ENCODE results near the gene SZRD1.

The SZRD1 gene

GRCh38 chr1:16392740-16393569 is 25.9 kb downstream of the SZRD1 start (continued):
- TF ChIP-seq ZC3H10 (CRISPR knock-in tag; IDR thresholded peaks at IDR 0.05) (no peak), PATZ1 (CRISPR knock-in tag; IDR thresholded peaks at IDR 0.05; ENCODE audit: borderline replicate concordance) (no peak), ZFP3 (CRISPR knock-in tag; IDR thresholded peaks at IDR 0.05) (no peak), ZFP30 (CRISPR knock-in tag; IDR thresholded peaks at IDR 0.05) (no peak), POU6F1 (CRISPR knock-in tag; IDR thresholded peaks at IDR 0.05; ENCODE audit: borderline replicate concordance, low read depth) (no peak), RARB (CRISPR knock-in tag; IDR thresholded peaks at IDR 0.05) (no peak), CSDC2 (CRISPR knock-in tag; IDR thresholded peaks at IDR 0.05) (no peak), BACH2 (CRISPR knock-in tag; IDR thresholded peaks at IDR 0.05; ENCODE audit: borderline replicate concordance) (no peak), ZNF8 (CRISPR knock-in tag; IDR thresholded peaks at IDR 0.05) (no peak)

DNA sequence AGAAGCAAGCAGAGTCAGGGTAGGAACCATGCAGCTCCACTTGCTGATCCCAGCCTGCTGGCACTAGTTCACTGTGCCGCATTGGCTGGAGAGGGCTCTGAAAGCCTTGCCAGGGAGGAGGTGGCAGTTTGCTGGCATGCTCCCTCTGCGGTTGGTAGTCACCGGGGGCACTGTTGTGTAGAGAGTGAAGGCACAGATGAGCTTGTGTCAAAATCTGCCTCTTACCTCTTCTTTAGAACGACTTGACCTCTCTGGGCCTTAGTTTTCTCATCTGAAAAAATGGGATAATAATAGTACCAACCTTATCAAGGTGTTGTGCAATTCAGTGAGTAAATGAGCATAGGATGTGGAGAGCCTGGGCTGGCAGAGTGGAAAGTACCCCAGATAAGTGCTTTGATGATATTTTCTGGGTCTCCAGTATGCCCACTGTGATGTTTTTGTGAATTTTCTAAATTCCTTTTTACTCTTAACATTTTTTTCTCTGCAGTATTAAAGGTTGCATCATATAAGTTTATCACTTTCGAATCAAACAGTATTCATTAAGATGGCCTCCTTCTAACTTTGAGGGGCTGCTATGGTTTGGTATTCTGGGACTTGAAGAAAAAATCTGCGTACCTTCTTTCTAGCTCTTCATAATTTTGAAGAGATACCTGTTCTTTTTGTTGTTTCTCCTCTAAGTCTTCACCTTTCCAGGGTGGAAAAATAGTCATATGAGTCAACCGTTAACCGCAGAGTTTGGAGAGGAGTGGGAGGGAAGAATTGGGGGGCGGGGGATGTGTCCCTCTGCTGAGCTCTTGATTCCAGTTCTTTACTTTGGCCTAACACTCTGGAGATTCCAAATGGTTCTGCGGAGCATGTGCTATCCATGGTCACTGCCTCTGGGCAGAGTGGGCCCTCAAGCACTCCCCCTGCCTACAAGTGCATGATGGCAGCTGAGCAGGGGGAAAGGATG is 26.8 kb downstream of the SZRD1 start:
- no peak for ATAC-seq

More for the DNA sequence above, 26.8 kb downstream of the SZRD1 start:
- TF ChIP-seq CSRNP3 (CRISPR knock-in tag; IDR thresholded peaks at IDR 0.05), result no peak
- no peak for TF ChIP-seq BACH2 (CRISPR knock-in tag; IDR thresholded peaks at IDR 0.05; ENCODE audit: borderline replicate concordance)
- TF ChIP-seq ZC3H10 (CRISPR knock-in tag; IDR thresholded peaks at IDR 0.05), result no peak
- no peak for TF ChIP-seq OSR1 (CRISPR knock-in tag; IDR thresholded peaks at IDR 0.05)
- no peak for TF ChIP-seq TOX (CRISPR knock-in tag; IDR thresholded peaks at IDR 0.05; ENCODE audit: borderline replicate concordance)
- TF ChIP-seq GLIS3 (CRISPR knock-in tag; IDR thresholded peaks at IDR 0.05), result no peak
- TF ChIP-seq PPARA (CRISPR knock-in tag; IDR thresholded peaks at IDR 0.05; ENCODE audit: borderline replicate concordance), result no peak
- no peak for TF ChIP-seq ESRRG (CRISPR knock-in tag; IDR thresholded peaks at IDR 0.05)
- TF ChIP-seq POU6F1 (CRISPR knock-in tag; IDR thresholded peaks at IDR 0.05; ENCODE audit: borderline replicate concordance, low read depth), result no peak
- TF ChIP-seq, protein P1, sequence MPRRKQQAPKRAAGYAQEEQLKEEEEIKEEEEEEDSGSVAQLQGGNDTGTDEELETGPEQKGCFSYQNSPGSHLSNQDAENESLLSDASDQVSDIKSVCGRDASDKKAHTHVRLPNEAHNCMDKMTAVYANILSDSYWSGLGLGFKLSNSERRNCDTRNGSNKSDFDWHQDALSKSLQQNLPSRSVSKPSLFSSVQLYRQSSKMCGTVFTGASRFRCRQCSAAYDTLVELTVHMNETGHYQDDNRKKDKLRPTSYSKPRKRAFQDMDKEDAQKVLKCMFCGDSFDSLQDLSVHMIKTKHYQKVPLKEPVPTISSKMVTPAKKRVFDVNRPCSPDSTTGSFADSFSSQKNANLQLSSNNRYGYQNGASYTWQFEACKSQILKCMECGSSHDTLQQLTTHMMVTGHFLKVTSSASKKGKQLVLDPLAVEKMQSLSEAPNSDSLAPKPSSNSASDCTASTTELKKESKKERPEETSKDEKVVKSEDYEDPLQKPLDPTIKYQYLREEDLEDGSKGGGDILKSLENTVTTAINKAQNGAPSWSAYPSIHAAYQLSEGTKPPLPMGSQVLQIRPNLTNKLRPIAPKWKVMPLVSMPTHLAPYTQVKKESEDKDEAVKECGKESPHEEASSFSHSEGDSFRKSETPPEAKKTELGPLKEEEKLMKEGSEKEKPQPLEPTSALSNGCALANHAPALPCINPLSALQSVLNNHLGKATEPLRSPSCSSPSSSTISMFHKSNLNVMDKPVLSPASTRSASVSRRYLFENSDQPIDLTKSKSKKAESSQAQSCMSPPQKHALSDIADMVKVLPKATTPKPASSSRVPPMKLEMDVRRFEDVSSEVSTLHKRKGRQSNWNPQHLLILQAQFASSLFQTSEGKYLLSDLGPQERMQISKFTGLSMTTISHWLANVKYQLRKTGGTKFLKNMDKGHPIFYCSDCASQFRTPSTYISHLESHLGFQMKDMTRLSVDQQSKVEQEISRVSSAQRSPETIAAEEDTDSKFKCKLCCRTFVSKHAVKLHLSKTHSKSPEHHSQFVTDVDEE (CRISPR knock-in tag; IDR thresholded peaks at IDR 0.05), result no peak

Data from SK-N-SH treated with all-trans-retinoic acid at 6 μM for 48 hours (cell line).